GM21367 (cell line): Measurements from ENCODE around the gene XRCC3.

Source experiments
- ATAC-seq: cut with Tn5 transposase; IDR thresholded peaks from one replicate; pipeline ENCODE4 v1.9.1; 2021; ENCODE audit not compliant: unreplicated experiment

The XRCC3 gene

GRCh38 chr14:103696070-103696402, 19.2 kb downstream of the XRCC3 start:
- no peak for ATAC-seq

DNA sequence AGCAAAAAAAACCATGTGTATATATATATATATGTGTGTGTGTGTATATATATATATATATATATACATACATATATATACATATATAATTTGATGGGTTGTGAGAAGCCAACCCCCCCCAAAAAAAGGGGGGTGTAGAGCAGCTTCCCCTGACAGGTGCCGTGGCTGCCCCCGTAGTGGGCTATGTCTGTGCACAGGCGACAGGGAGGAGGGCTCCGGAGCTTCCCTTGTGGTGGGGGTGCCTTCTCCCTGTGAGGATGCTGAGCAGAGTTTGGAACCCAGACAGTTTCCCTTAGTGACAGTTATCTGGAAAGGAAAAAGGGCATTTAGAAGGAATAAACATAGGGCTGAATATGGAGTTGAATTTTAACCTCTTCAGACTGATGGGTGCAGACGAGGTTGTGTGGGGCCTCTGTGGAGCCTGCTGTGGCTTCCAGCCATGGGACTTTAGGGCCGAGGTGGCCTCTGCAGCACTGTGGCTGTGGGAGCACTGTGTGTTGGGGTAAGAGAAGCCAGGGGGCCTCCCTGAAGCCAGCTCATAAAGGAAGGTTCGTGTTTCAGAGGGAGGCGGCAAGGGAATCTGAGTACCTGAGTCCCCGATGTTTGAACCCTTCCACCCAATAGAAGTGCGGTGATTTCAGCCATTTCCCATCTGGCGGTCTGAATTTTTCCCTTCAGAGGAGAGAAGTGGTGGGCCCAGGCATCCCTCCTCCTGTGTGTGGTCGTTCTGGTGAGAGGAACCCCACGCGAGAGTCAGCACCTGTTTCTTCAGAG, 19.8 kb downstream of the XRCC3 start:
- ATAC-seq, result no peak

GRCh38 chr14:103694572-103695026, 20.7 kb downstream of the XRCC3 start:
- ATAC-seq, result no peak

GRCh38 chr14:103693515-103693914, 21.7 kb downstream of the XRCC3 start:
- no peak for ATAC-seq

GRCh38 chr14:103692871-103693270, 22.4 kb downstream of the XRCC3 start:
- ATAC-seq, result no peak

DNA sequence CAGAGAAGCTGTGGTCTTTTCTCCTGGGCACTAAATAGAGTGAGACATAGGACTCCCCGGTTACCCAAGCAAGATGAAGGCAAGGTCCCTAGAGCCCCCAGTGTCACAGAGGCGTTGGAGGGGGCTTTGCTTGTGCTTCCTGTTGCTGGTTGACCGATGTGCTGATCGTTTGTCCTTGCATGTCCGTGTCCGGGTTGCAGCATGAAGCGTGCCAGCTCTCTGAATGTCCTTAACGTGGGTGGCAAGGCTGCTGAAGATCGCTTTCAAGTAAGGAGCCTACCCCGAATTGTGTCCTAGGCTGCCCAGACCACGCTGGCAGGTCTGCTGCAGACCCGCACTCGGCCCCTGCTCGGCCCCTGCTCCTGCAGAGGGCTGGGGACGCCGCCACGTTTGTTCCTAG, 23.1 kb downstream of the XRCC3 start:
- ATAC-seq, result no peak

DNA sequence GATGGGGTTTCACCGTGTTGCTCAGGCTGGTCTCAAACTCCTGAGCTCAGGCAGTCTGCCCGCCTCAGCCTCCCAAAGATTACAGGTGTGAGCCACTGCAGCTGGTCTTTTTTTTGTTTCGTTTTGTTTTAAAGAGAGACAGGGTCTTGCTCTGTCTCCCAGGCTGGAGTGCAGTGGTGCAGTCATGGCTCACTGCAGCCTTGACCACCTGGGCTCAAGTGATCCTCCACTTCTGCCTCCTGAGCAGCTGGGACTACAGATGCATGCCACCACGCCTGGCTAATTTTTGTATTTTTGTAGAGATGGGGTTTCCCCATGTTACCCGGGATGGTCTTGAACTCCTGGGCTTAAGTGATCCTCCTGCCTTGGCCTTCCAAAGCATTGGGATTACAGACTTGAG, 23.6 kb downstream of the XRCC3 start:
- ATAC-seq, result peak; percentile 33

GRCh38 chr14:103690332-103690731, 24.9 kb downstream of the XRCC3 start:
- ATAC-seq, result no peak

DNA sequence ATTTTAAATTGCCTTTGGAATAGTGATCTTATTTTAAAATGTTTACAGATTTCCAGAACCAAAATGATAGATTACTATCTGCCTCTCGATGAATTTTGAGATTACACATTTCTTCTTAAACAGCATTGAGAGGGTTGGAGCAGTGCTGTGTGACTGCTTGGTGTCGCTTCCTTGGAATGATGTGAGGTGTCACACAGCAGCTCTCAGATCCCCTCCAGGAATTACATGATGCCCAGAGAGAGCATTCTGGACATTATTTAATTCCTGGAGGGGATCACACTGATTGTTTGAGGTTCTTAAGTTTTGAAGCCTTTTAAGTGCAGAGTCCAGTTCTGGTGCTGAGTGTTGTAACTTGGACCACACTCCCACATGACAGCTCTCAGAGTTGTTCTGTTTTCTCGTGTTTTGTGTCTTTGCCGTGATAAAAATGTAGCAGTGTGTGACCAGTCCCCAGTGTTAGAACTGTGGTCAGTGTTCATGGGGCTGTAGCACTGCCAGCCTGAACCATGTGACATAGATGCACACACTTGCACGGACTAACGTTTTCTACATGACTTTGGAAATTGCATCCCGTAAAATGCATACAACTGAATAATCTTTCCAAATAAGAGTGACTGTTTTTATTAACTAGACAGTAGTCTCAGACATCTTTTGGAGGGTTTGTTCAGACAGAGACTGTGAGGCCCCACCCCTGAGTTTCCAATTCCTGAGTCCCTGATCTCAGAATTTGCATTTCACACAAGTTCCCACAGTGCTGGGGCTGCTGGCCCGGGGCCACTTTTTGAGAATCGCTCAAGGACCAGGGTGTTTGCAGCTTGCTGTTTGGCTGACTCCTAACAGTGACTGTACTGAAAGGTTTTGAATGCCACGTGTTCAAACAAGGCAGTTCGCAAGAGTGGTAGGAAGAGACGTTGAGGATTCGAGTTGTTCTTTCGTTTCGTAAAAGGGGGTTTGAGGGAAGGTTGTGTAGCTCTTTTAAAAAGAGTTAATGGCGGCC, 26.0 kb downstream of the XRCC3 start:
- peak; percentile 66 for ATAC-seq

DNA sequence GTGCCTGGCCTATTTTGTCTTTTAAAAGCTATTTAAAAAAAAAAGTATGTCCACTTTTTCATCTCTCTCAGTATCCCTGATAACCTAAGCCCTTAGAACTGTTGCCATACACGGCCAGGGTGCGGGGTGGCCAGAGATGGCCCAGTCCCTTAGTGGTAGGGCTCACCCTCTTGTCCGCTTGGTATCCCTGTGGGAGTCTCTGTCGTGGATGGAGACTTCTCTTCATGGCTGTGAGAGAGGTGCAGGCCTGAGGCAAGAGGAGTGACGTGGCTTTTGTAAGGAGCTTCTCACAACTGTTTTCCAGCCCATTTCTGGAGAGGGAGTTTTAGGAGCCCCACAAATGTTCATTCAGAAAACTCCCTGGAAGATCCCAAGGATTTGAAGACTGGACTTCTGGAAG, 26.8 kb downstream of the XRCC3 start:
- ATAC-seq, result no peak

GRCh38 chr14:103687712-103688111, 27.5 kb downstream of the XRCC3 start:
- ATAC-seq, result no peak

DNA sequence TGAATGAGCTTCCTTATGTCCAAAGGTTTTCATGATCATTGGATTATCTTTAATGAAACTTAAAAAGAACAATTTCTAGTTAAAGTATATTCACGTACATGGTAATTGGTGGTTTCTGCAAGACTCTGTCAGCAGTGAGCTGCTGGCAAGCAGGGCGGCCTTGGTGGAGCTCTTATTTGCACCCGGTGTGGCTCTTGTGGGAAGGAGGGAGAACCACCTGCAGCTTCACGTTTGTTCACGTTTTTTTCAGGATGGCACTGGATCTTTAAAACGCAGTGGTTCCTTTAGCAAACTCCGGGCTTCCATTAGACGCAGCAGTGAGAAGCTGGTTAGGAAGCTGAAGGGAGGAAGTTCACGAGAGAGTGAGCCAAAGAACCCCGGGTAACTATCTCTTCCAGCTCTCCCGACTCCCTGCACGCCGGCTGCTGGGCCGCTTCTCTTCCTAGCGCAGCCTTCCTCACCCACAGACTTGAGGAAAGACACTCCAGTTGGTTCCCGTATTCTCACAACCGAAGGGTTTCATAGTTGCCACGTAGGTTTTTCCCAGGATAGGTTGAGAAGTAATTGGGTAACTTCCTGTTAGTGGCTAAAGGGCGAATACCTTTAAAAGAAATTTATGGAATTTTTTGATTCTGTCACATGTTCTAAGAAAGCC, 28.3 kb downstream of the XRCC3 start:
- no peak for ATAC-seq

- ATAC-seq, result no peak
These were observed 29.7 kb downstream of the XRCC3 start for GRCh38 chr14:103685276-103686211.

DNA sequence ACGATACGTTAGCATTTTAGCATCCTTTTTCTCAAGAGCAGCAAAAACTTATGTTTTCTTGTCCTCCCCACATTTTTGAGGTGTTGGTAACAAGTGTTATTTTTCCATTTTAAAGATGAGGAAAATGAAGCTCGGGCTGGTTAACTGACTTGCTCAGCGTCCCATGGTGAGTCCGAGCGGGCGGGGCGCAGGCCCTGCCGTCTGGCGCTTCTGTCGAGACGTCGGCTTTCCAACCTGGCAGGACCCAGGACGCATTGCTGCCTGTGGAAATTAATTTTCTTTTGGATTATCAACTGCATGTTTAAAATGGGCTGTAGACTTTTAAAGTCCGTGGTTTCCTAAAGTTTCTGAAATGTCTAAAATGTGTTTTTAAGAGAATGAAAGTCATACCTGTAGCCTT, 30.4 kb downstream of the XRCC3 start:
- no peak for ATAC-seq

GRCh38 chr14:103684471-103684870, 30.8 kb downstream of the XRCC3 start:
- no peak for ATAC-seq

- ATAC-seq, result no peak
These were observed 32.1 kb downstream of the XRCC3 start for GRCh38 chr14:103683139-103683538.

DNA sequence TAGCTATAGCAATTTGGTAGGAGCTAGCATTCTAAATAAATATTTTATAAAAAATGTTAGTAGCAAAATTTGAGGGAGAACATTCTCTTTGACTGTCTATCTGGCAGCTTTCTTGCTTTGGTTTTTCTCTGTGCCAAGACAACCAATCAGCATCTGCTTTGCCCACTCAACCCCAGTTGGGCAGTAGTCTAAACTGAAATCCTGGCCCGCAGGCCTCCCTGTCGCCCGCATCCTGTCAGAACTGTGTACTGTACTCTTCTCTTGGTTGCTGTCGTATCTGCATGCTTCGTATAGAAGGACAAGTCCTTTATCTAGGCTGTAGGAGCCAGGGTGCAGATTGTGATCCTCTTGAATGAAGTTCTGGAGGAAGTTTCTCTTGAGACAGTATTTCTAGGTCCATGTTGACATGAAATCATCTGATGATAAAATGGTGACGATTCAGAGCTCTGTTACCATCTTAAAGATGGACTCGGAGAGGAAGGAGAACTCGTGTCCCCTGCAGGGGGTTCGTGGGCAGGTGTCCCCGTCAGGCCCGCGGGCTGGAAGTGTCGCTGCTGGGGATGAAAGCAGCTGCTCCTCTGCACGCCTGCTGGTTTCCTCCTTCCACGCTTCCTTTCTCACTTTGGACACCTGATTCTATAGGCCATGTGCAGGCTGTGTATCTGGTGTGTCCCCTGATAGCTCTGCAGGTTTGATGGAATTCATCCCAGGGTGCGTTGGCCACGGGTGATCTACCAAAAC, 34.6 kb downstream of the XRCC3 start:
- ATAC-seq, result no peak

DNA sequence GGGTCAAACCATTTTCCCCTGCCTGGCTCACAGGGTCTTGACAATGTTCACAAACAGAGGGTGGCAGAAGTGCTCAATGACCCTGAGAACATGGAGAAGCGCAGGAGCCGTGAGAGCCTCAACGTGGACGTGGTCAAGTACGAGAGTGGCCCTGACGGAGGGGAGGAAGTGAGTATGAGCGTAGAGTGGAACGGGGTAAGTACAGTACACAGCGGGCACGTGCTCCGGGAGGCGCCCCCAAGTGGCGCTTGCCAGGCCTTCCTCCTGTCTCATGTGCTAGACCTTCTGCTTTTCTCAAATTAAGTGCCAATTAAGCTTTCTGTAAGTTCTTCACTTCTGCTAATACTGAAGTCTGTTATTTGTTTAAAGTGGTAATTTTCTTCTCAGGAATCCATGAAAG, 35.9 kb downstream of the XRCC3 start:
- peak; percentile 75 for ATAC-seq

GRCh38 chr14:103676881-103677675, 38.2 kb downstream of the XRCC3 start:
- ATAC-seq, result no peak
